OCI-LY7 (cell line): Measurements from ENCODE around the gene HCRTR1. TPM values are rescaled to one million over a fixed set of nuclear protein-coding genes. Genes with fewer than 3 reads are reported as not detected.

Experiments
- BruUV-seq: library from RNA; stranded (reverse); fragments of 400-500 nt; replicated peaks from 2 replicates; lab custom pipeline; 2021; lab: Mats Ljungman, UMichigan
- CTCF ChIA-PET: fragments of 300-600 bp; sonication (Branson Sonifier 250); formaldehyde crosslinking; loops from one replicate; lab custom pipeline; 2022; ENCODE audit warnings: antibody characterized with exemption; ENCODE audit not compliant: unreplicated experiment; lab: Charles Lee
- POLR2A ChIA-PET: fragments of 300-600 bp; sonication (Branson Sonifier 250); formaldehyde crosslinking; loops from one replicate; lab custom pipeline; 2022; ENCODE audit warnings: antibody characterized with exemption; lab: Charles Lee
- DNase-seq: peaks from one replicate; pipeline ENCODE4 v3.0.0-alpha.2; 2015; ENCODE audit warnings: low spot score
- H2AFZ ChIP-seq: fragments of 200-600 bp; sonication (generic), shearing (Covaris generic); 2 replicates; pipeline ENCODE4 v1.6.1; 2014; ENCODE audit warnings: mild to moderate bottlenecking, antibody characterized with exemption, low read length, moderate library complexity
- H3K27ac ChIP-seq: fragments of 200-600 bp; sonication (generic); 2 replicates; pipeline ENCODE4 v1.5.1; 2014; ENCODE audit warnings: mixed run types, low read depth, mild to moderate bottlenecking, moderate library complexity, low read length, inconsistent platforms; ENCODE audit not compliant: poor library complexity, severe bottlenecking
- H3K36me3 ChIP-seq: fragments of 200-600 bp; sonication (generic); 2 replicates; pipeline ENCODE4 v1.6.1; 2014; ENCODE audit warnings: mild to moderate bottlenecking, antibody characterized with exemption, low read length, moderate library complexity, mixed read lengths; ENCODE audit not compliant: insufficient read depth
- H3K4me1 ChIP-seq: fragments of 200-600 bp; sonication (generic); 2 replicates; pipeline ENCODE4 v1.5.1; 2014; ENCODE audit warnings: mild to moderate bottlenecking, low read length; ENCODE audit not compliant: insufficient read depth, poor library complexity, severe bottlenecking
- H3K4me2 ChIP-seq: fragments of 200-600 bp; sonication (generic); 2 replicates; pipeline ENCODE4 v1.6.1; 2014; ENCODE audit warnings: mild to moderate bottlenecking, low read length
- H3K4me3 ChIP-seq: fragments of 200-600 bp; sonication (generic); 2 replicates; pipeline ENCODE4 v1.5.1; 2014; ENCODE audit warnings: mild to moderate bottlenecking, low read depth, low read length; ENCODE audit not compliant: poor library complexity, severe bottlenecking
- H3K79me2 ChIP-seq: fragments of 200-600 bp; sonication (generic); 2 replicates; pipeline ENCODE4 v1.6.1; 2016; ENCODE audit warnings: low read depth, mild to moderate bottlenecking, low read length, moderate library complexity, mixed read lengths; ENCODE audit not compliant: insufficient read depth
- H3K9me2 ChIP-seq: fragments of 200-600 bp; sonication (generic); 2 replicates; pipeline ENCODE4 v1.6.1; 2016; ENCODE audit warnings: mild to moderate bottlenecking, low read length, mixed read lengths; ENCODE audit not compliant: insufficient read depth
- H3K9me3 ChIP-seq: fragments of 200-600 bp; sonication (generic); 2 replicates; pipeline ENCODE4 v1.6.1; 2014; ENCODE audit warnings: mild to moderate bottlenecking, mixed run types, low read length, mixed read lengths
- H4K20me1 ChIP-seq: fragments of 200-600 bp; sonication (generic); 2 replicates; pipeline ENCODE4 v1.6.1; 2014; ENCODE audit warnings: mild to moderate bottlenecking, antibody characterized with exemption, low read length, moderate library complexity, mixed read lengths; ENCODE audit not compliant: insufficient read depth
- EZH2phosphoT487 ChIP-seq: fragments of 200-600 bp; sonication (generic); IDR thresholded peaks from 2 replicates; pipeline ENCODE4 v1.6.1; 2018; ENCODE audit warnings: low read depth, borderline replicate concordance, mild to moderate bottlenecking, mixed run types, antibody characterized with exemption, low read length, moderate library complexity, mixed read lengths
- intact Hi-C: fragments of 100-400 bp; cut with micrococcal nuclease; formaldehyde crosslinking; loops from one replicate; pipeline ENCODE4 v1.10.0; 2022; ENCODE audit not compliant: unreplicated experiment
- total RNA-seq, 2 experiments: library from RNA; depleted of rRNA in 1 of 2; stranded (reverse); fragments of >200 nt in 1 of 2; shearing (Covaris generic) in 1 of 2; gene quantifications; 2 replicates each; pipeline ENCODE4 v1.2.3, GENCODE V29; 2014 to 2022
- TF ChIP-seq, protein P1 (sequence below): fragments of 200-600 bp; sonication (generic); conservative IDR thresholded peaks from 2 replicates; pipeline ENCODE4 v1.5.1; 2014; ENCODE audit warnings: mild to moderate bottlenecking, antibody characterized with exemption, low read length, moderate library complexity, mixed read lengths

HCRTR1 gene
- total RNA-seq, 2 experiments from 2014 or later: not detected

- CTCF ChIA-PET: interaction anchor here (0.7 kb wide), 1 partner anchor 76 kb away, joined by 3 read pairs; no protein-coding TSS in a partner anchor
- Histone ChIP-seq H3K79me2 (no peaks in the 10 kb centered on the region), H3K27ac (no peak overlapping the region), H3K9me2 (no peaks in the 10 kb centered on the region), H4K20me1 (no peaks in the 10 kb centered on the region), H3K36me3 (no peaks in the 10 kb centered on the region), H3K4me1 (no peaks in the 10 kb centered on the region), H3K9me3 (no peaks in the 10 kb centered on the region), H2AFZ (no peak overlapping the region), H3K4me3 (no peak overlapping the region), H3K4me2 (no peak overlapping the region)
- peak; percentile 16 for DNase-seq
- TF ChIP-seq, protein P1, sequence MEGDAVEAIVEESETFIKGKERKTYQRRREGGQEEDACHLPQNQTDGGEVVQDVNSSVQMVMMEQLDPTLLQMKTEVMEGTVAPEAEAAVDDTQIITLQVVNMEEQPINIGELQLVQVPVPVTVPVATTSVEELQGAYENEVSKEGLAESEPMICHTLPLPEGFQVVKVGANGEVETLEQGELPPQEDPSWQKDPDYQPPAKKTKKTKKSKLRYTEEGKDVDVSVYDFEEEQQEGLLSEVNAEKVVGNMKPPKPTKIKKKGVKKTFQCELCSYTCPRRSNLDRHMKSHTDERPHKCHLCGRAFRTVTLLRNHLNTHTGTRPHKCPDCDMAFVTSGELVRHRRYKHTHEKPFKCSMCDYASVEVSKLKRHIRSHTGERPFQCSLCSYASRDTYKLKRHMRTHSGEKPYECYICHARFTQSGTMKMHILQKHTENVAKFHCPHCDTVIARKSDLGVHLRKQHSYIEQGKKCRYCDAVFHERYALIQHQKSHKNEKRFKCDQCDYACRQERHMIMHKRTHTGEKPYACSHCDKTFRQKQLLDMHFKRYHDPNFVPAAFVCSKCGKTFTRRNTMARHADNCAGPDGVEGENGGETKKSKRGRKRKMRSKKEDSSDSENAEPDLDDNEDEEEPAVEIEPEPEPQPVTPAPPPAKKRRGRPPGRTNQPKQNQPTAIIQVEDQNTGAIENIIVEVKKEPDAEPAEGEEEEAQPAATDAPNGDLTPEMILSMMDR: peak; percentile 39
- no peak for TF ChIP-seq EZH2phosphoT487
- intact Hi-C loops: no loop called here
- BruUV-seq: no TSS peak
- POLR2A ChIA-PET: no interaction called here
These were observed 52.5 kb downstream of the HCRTR1 start for GRCh38 chr1:31669786-31670592.

DNA sequence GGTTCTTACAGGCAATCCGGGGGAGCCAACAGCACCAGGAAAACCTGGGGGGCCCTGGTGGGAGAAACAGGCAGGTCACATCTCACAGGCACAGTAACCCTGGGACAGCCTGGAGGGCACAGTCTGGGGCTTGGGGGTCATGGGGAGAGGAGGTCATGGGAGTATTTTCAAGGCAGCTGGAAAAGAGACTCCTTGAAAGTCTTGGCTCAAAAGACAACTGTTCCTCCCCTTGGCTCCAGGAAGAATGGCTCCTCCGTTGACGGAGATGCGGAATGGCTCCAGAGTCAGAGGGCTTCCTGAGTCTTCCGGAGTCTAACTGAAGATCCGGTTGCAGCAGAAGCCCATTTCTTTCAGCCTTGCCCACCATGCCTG, 53.1 kb downstream of the HCRTR1 start:
- Histone ChIP-seq H3K79me2 (no peaks in the 10 kb centered on the region), H3K4me3 (no peak overlapping the region), H3K9me3 (no peaks in the 10 kb centered on the region), H3K4me2 (no peak overlapping the region), H2AFZ (no peak overlapping the region), H3K27ac (no peak overlapping the region), H3K4me1 (no peaks in the 10 kb centered on the region), H4K20me1 (no peaks in the 10 kb centered on the region), H3K9me2 (no peaks in the 10 kb centered on the region), H3K36me3 (no peaks in the 10 kb centered on the region)
- intact Hi-C loops: no loop called here
- no TSS peak for BruUV-seq
- POLR2A ChIA-PET: no interaction called here
- CTCF ChIA-PET: no interaction called here
- TF ChIP-seq, protein P1: no peak
- no peak for TF ChIP-seq EZH2phosphoT487
- no peak for DNase-seq

- H3K4me3 ChIP-seq: no peak overlapping the region
- no TSS peak for BruUV-seq
- H3K79me2 ChIP-seq: no peaks in the 10 kb centered on the region
- no peaks in the 10 kb centered on the region for H3K36me3 ChIP-seq
- H3K4me1 ChIP-seq: no peaks in the 10 kb centered on the region
- no peak for TF ChIP-seq EZH2phosphoT487
- TF ChIP-seq, protein P1: no peak
- H3K27ac ChIP-seq: no peak overlapping the region
- H3K9me3 ChIP-seq: no peaks in the 10 kb centered on the region
- intact Hi-C loops: no loop called here
- H3K4me2 ChIP-seq: no peak overlapping the region
- DNase-seq: no peak
- H4K20me1 ChIP-seq: no peaks in the 10 kb centered on the region
- H2AFZ ChIP-seq: no peak overlapping the region
- POLR2A ChIA-PET: interaction anchor here (0.6 kb wide), 1 partner anchor 538 kb away, joined by 5 read pairs; no protein-coding TSS in a partner anchor
- H3K9me2 ChIP-seq: no peaks in the 10 kb centered on the region
- CTCF ChIA-PET: no interaction called here
These were observed 53.7 kb downstream of the HCRTR1 start for GRCh38 chr1:31671147-31671546.
